GM19463 (cell line): Measurements from ENCODE around the gene PTGFR.

Experiments used
- ATAC-seq: cut with Tn5 transposase; IDR thresholded peaks from one replicate; pipeline ENCODE4 v1.9.1; 2021; ENCODE audit warnings: mild to moderate bottlenecking, moderate library complexity; ENCODE audit not compliant: unreplicated experiment

Gene PTGFR

DNA sequence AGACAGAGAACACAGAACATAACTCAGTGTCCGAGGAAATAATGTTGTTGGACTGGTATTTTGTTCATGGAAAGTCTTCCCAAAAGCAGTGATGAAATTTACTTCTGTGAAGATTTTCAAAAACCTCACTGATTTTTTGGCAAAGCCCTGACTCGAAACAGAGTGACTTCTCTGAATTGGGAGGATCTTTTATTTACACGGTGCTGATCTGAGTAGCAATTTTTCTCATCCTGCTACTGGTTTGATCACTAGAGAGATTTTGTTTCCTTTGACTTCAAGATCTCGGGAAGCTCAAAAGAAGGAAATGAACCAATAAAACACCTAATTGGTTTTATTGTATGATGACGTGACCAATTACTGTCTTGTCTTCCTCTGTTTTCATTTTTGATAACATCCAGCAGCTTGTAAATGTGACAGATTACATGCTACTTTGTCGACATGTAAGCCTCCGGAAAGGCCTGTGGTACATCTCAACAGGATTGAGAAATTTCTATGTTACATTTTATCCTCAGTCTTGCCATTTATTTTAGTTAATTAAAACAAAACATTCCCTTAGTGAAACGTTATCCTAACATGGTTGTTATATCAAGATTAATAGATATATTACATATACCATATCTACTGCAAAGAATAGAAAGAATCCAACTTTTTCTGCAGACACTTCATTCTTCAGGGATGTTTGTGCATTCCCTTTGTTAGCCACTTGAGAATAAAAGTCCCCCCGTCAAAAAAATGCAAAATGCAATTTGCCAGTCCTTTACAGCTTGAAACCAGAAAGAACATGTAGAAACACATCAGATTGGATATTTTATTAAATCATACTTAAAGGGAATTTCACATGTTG is 86.7 kb downstream of the PTGFR start:
- ATAC-seq = no peak

DNA sequence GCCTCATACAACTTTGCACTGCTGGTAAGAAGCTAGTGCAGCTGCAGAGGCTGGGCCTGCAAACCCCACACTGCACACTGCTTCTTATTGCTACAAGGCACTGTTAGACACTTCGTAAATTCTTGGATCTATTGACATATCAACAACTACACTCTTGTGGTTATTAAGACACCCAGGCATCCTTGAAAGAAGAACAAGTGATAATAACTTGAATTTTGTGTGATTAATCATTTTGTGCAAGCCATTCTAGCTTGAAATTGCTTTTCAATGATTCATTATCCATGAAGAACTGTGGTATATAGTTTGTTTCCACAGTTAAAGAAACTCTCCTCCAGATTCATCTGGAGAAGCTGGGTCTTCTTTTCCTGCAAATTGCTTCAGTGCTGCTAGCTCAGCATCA is 95.8 kb downstream of the PTGFR start:
- ATAC-seq = no peak

DNA sequence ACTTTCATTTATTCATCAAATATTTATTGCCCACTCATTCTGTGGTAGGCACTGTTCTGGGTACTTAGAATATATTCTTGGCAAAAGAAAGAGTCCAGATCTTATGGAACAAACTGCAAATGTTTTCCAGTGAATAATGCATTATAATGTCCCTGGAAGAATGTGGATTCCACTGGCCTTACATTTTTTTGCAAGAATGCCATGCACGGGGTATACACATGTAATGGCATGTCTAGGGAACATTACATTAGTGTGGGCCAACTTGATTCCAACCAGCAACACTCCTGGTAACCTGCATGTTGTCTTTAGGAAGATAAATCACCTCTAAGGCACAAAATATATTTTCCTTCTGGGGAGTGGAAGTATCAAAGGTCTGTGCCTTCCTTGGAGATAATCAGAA is 96.4 kb downstream of the PTGFR start:
- ATAC-seq = no peak
